HCT116 (cell line): ENCODE results near the gene HHAT. TPM values are rescaled to one million over a fixed set of nuclear protein-coding genes. Genes with fewer than 3 reads are reported as not detected.

Experiments
- ATAC-seq: fragments of 200-7000 bp; cut with Tn5 transposase; 2 replicates; pipeline ENCODE4 v1.9.1; 2020; ENCODE audit warnings: mild to moderate bottlenecking, moderate library complexity
- BruUV-seq: library from RNA; stranded (reverse); fragments of 400-500 nt; replicated peaks from 2 replicates; lab custom pipeline; 2021; lab: Mats Ljungman, UMichigan
- CTCF ChIA-PET: fragments of 300-600 bp; sonication (Branson Sonifier 250); formaldehyde crosslinking; loops from one replicate; lab custom pipeline; 2021; ENCODE audit warnings: antibody characterized with exemption; lab: Charles Lee
- POLR2A ChIA-PET: fragments of 300-600, 350-600 bp; sonication (Branson Sonifier 250); formaldehyde crosslinking; loops from one replicate; lab custom pipeline; 2021; ENCODE audit warnings: antibody characterized with exemption; lab: Charles Lee
- RAD21 ChIA-PET, 2 experiments: fragments of 300-600 bp; sonication (Branson Sonifier 250); formaldehyde crosslinking; loops; one replicate each; lab custom pipeline; 2023; ENCODE audit warnings: low total read pairs in 2 of 2; ENCODE audit not compliant: uncharacterized antibody in 2 of 2, unreplicated experiment in 2 of 2, low non-redundant PET in 1 of 2; lab: Charles Lee
- DNase-seq: peaks from one replicate; pipeline ENCODE4 v3.0.0-alpha.2; 2010; ENCODE audit warnings: low read depth, low spot score
- H2AFZ ChIP-seq: fragments of 200-600 bp; shearing (Covaris generic), sonication (generic); 2 replicates; pipeline ENCODE4 v1.6.1; 2017; ENCODE audit warnings: low read depth, mixed run types, mixed read lengths, antibody characterized with exemption, low read length; ENCODE audit not compliant: poor library complexity, severe bottlenecking
- H3K27ac ChIP-seq: 2 replicates; pipeline ENCODE4 v1.5.1; 2012; ENCODE audit warnings: low read depth, low read length
- H3K27me3 ChIP-seq: fragments of 200-600 bp; sonication (generic); 2 replicates; pipeline ENCODE4 v1.6.1; 2016; ENCODE audit warnings: mixed run types, low read length, mixed read lengths; ENCODE audit not compliant: insufficient read depth
- H3K36me3 ChIP-seq, 2 experiments: fragments of 200-500 bp in 1 of 2; fragments of 200-600 bp in 1 of 2; sonication (Bioruptor generic) in 1 of 2; sonication (generic) in 1 of 2; 2 replicates each; pipeline versions ENCODE4 v1.5.1 to v1.6.1; 2014 to 2016; ENCODE audit warnings: low read length in 2 of 2, inconsistent platforms in 1 of 2, mixed read lengths in 1 of 2, mixed run types in 1 of 2; ENCODE audit not compliant: insufficient read depth in 2 of 2, control insufficient read depth in 1 of 2
- H3K4me1 ChIP-seq, 2 experiments: fragments of 200-600 bp in 1 of 2; sonication (generic) in 1 of 2; 2 replicates each; pipeline versions ENCODE4 v1.5.1 to v1.6.1; 2012 to 2017; ENCODE audit warnings: low read length in 2 of 2, inconsistent platforms in 1 of 2, mild to moderate bottlenecking in 1 of 2, mixed read lengths in 1 of 2, mixed run types in 1 of 2, moderate library complexity in 1 of 2; ENCODE audit not compliant: insufficient read depth in 2 of 2, control insufficient read depth in 1 of 2
- H3K4me2 ChIP-seq: fragments of 200-600 bp; sonication (generic); 2 replicates; pipeline ENCODE4 v1.6.1; 2017; ENCODE audit warnings: mixed run types, low read length, mixed read lengths
- H3K4me3 ChIP-seq, 2 experiments: fragments of 200-600 bp in 1 of 2; sonication (generic) in 1 of 2; replicated peaks in 1 of 2; 2 replicates each; pipeline ENCODE4 v1.5.1; 2011 to 2016; ENCODE audit warnings: low read length in 2 of 2, control low read depth in 1 of 2, low read depth in 1 of 2, mild to moderate bottlenecking in 1 of 2, mixed read lengths in 1 of 2, mixed run types in 1 of 2
- H3K79me2 ChIP-seq: fragments of 200-600 bp; sonication (generic); 2 replicates; pipeline ENCODE4 v1.6.1; 2017; ENCODE audit warnings: mild to moderate bottlenecking, mixed run types, low read length, moderate library complexity, mixed read lengths; ENCODE audit not compliant: insufficient read depth
- H3K9ac ChIP-seq: fragments of 200-600 bp; sonication (generic); 2 replicates; pipeline ENCODE4 v1.6.1; 2016; ENCODE audit warnings: low read length, mixed read lengths
- H3K9me2 ChIP-seq: fragments of 200-600 bp; sonication (generic), shearing (Covaris generic); 2 replicates; pipeline ENCODE4 v1.6.1; 2017; ENCODE audit warnings: mixed run types, mild to moderate bottlenecking, moderate library complexity; ENCODE audit not compliant: insufficient read depth
- H3K9me3 ChIP-seq, 2 experiments: fragments of 200-500 bp in 1 of 2; fragments of 200-600 bp in 1 of 2; sonication (Bioruptor generic) in 1 of 2; sonication (generic) in 1 of 2; 2 replicates each; pipeline ENCODE4 v1.6.1; 2014 to 2017; ENCODE audit warnings: low read length in 2 of 2, mixed read lengths in 2 of 2, inconsistent platforms in 1 of 2, low read depth in 1 of 2, mild to moderate bottlenecking in 1 of 2, mixed run types in 1 of 2, moderate library complexity in 1 of 2; ENCODE audit not compliant: control insufficient read depth in 1 of 2, insufficient read depth in 1 of 2
- H4K20me1 ChIP-seq: fragments of 200-600 bp; sonication (generic), shearing (Covaris generic); 2 replicates; pipeline ENCODE4 v1.6.1; 2017; ENCODE audit warnings: mixed run types, mild to moderate bottlenecking, moderate library complexity; ENCODE audit not compliant: insufficient read depth
- ATF3 ChIP-seq: IDR thresholded peaks from 2 replicates; pipeline ENCODE4 v1.6.1; 2012
- EGR1 ChIP-seq: IDR thresholded peaks from 2 replicates; pipeline ENCODE4 v1.6.1; 2012; ENCODE audit warnings: low read depth
- EZH2 ChIP-seq: fragments of 200-600 bp; sonication (generic); IDR thresholded peaks from 2 replicates; pipeline ENCODE4 v1.6.1; 2017; ENCODE audit warnings: antibody characterized with exemption, mixed run types
- FOSL1 ChIP-seq: IDR thresholded peaks from 2 replicates; pipeline ENCODE4 v1.6.1; 2012; ENCODE audit warnings: low read depth
- JUND ChIP-seq: IDR thresholded peaks from 2 replicates; pipeline ENCODE4 v1.6.1; 2012
- POLR2AphosphoS5 ChIP-seq: IDR thresholded peaks from 2 replicates; pipeline ENCODE4 v1.6.1; 2011; ENCODE audit warnings: mild to moderate bottlenecking, low read depth, low read length, moderate library complexity
- REST ChIP-seq: IDR thresholded peaks from 2 replicates; pipeline ENCODE4 v1.6.1; 2012; ENCODE audit warnings: low read depth
- SIN3A ChIP-seq: IDR thresholded peaks from 2 replicates; pipeline ENCODE4 v1.6.1; 2012; ENCODE audit warnings: low read depth
- SP1 ChIP-seq: IDR thresholded peaks from 2 replicates; pipeline ENCODE4 v1.6.1; 2012; ENCODE audit warnings: low read depth
- intact Hi-C: fragments of 100-400 bp; cut with micrococcal nuclease; formaldehyde crosslinking; loops from 2 replicates; pipeline ENCODE4 v1.10.0; 2022
- total RNA-seq: library from RNA; stranded (reverse); gene quantifications from one replicate; pipeline ENCODE4 v1.2.1, GENCODE V29; 2021; ENCODE audit not compliant: unreplicated experiment

Gene HHAT
- total RNA-seq, 1 experiment from 2014 or later, result 2.7 TPM

- TF ChIP-seq REST (no peak), SIN3A (no peak), EGR1 (no peak), FOSL1 (no peak)
Observed at GRCh38 chr1:210618369-210618768, 289.7 kb downstream of the HHAT start (continued).

- BruUV-seq, result no TSS peak
- DNase-seq (no peak), ATAC-seq (no peak)
- H3K9me3 ChIP-seq, result no peaks in the 10 kb centered on the region
- no peak overlapping the region for H3K9ac ChIP-seq
- H3K4me1 ChIP-seq, result no peaks in the 10 kb centered on the region
- POLR2A ChIA-PET, result no interaction called here
- no peak overlapping the region for H3K4me3 ChIP-seq
- no peak overlapping the region for H3K4me2 ChIP-seq
- no peaks in the 10 kb centered on the region for H3K9me2 ChIP-seq
- RAD21 ChIA-PET, result no interaction called here
- H4K20me1 ChIP-seq, result no peaks in the 10 kb centered on the region
- H3K79me2 ChIP-seq, result no peaks in the 10 kb centered on the region
- H2AFZ ChIP-seq, result no peak overlapping the region
- CTCF ChIA-PET, result no interaction called here
- TF ChIP-seq SP1, result no peak
- no peak for TF ChIP-seq EZH2
- TF ChIP-seq ATF3, result no peak
- no peak for TF ChIP-seq EGR1
- TF ChIP-seq FOSL1, result no peak
- TF ChIP-seq JUND, result no peak
- TF ChIP-seq POLR2AphosphoS5, result no peak
- TF ChIP-seq, all 23 proteins: peak for 0
- intact Hi-C loops, result no loop called here
- Histone ChIP-seq H3K27ac (no peak overlapping the region), H3K36me3 (no peaks in the 10 kb centered on the region), H3K27me3 (peaks cover 38% of the 10 kb centered on the region; the same call in 1 of the 2 replicates)
Observed at GRCh38 chr1:210620867-210621488, 292.3 kb downstream of the HHAT start.
